K562 (cell line): ENCODE results near the gene PDE6D. TPM values are rescaled to one million over a fixed set of nuclear protein-coding genes. Genes with fewer than 3 reads are reported as not detected.

Experiments used
- ATAC-seq: fragments of 200-7000 bp; cut with Tn5 transposase; 3 replicates; pipeline ENCODE4 v1.9.1; 2020; ENCODE audit warnings: moderate library complexity
- BruUV-seq: library from RNA; stranded (reverse); fragments of 400-500 nt; replicated peaks from 2 replicates; lab custom pipeline; 2021; lab: Mats Ljungman, UMichigan
- CTCF ChIA-PET: fragments of 300-600 bp; formaldehyde crosslinking; extraction: SDS; loops from one replicate; lab custom pipeline; 2021; ENCODE audit warnings: low intra/inter-chr PET ratio; lab: Yijun Ruan, JAX
- POLR2A ChIA-PET: fragments of 300-600, 350-650 bp; sonication (Branson Sonifier 250); formaldehyde crosslinking; extraction: SDS; loops from one replicate; lab custom pipeline; 2021; ENCODE audit warnings: antibody characterized with exemption, inconsistent platforms; lab: Yijun Ruan, JAX
- DNase-seq, 4 experiments: peaks; one replicate each; pipeline versions ENCODE4 v3.0.0 to v3.0.0-alpha.2; 2011 to 2018; ENCODE audit warnings: low spot score in 3 of 4, mixed read lengths in 3 of 4; ENCODE audit errors: extremely low read depth in 1 of 4
- FAIRE-seq: peaks from 2 replicates; lab custom pipeline; 2011; peaks lifted over from hg19 to GRCh38; lab: Jason Lieb, UNC
- H2AFZ ChIP-seq: 2 replicates; pipeline ENCODE4 v1.6.0; 2011; ENCODE audit warnings: low read depth, low read length, control low read depth, inconsistent platforms
- H3K27ac ChIP-seq: fragments of 200-600 bp; 3 replicates; pipeline ENCODE4 v1.8.0; 2011; ENCODE audit warnings: low read depth, mild to moderate bottlenecking, control low read depth, inconsistent platforms, low read length, moderate library complexity, mixed read lengths; ENCODE audit errors: extremely low read depth
- H3K27me3 ChIP-seq, 2 experiments: fragments of 300-600 bp in 1 of 2; 2 replicates in 1 of 2; 3 replicates in 1 of 2; pipeline versions ENCODE4 v1.6.0 to v1.8.0; 2011; ENCODE audit warnings: inconsistent platforms in 2 of 2, low read length in 2 of 2, mild to moderate bottlenecking in 1 of 2, mixed read lengths in 1 of 2, moderate library complexity in 1 of 2; ENCODE audit not compliant: control insufficient read depth in 2 of 2, insufficient read depth in 2 of 2
- H3K36me3 ChIP-seq: fragments of 300-600 bp; 3 replicates; pipeline ENCODE4 v1.8.0; 2011; ENCODE audit warnings: mild to moderate bottlenecking, low read length, inconsistent platforms; ENCODE audit not compliant: control insufficient read depth, insufficient read depth
- H3K4me1 ChIP-seq, 2 experiments: fragments of 200-600 bp in 1 of 2; replicated peaks in 1 of 2; 2 replicates in 1 of 2; 3 replicates in 1 of 2; pipeline versions ENCODE4 v1.5.1 to v1.8.0; 2011; ENCODE audit warnings: inconsistent platforms in 2 of 2, low read length in 2 of 2, mild to moderate bottlenecking in 1 of 2, mixed read lengths in 1 of 2, moderate library complexity in 1 of 2; ENCODE audit not compliant: control insufficient read depth in 2 of 2, insufficient read depth in 2 of 2
- H3K4me2 ChIP-seq: 2 replicates; pipeline ENCODE4 v1.6.1; 2011; ENCODE audit warnings: low read length, control low read depth, inconsistent platforms, mixed read lengths; ENCODE audit not compliant: insufficient read depth
- H3K4me3 ChIP-seq: fragments of 200-600 bp; sonication (generic), shearing (Covaris generic); 2 replicates; pipeline ENCODE4 v1.5.1; 2016; ENCODE audit warnings: control low read depth, inconsistent platforms
- H3K79me2 ChIP-seq: fragments of 200-600 bp; 3 replicates; pipeline ENCODE4 v1.8.0; 2011; ENCODE audit warnings: low read length, inconsistent platforms; ENCODE audit not compliant: control insufficient read depth, insufficient read depth
- H3K9ac ChIP-seq, 2 experiments: 2 replicates each; pipeline versions ENCODE4 v1.6.0 to v1.6.1; 2011; ENCODE audit warnings: low read depth in 2 of 2, low read length in 2 of 2, control low read depth in 1 of 2, inconsistent platforms in 1 of 2, mild to moderate bottlenecking in 1 of 2, mixed read lengths in 1 of 2; ENCODE audit not compliant: insufficient read depth in 1 of 2
- H3K9me1 ChIP-seq: one replicate; pipeline ENCODE4 v1.6.0; 2011; ENCODE audit warnings: inconsistent platforms, mild to moderate bottlenecking, low read length, moderate library complexity; ENCODE audit not compliant: control insufficient read depth, insufficient read depth
- H3K9me3 ChIP-seq: replicated peaks from 2 replicates; pipeline ENCODE4 v1.5.1; 2011; ENCODE audit warnings: low read depth, low read length, inconsistent platforms; ENCODE audit not compliant: control insufficient read depth, insufficient read depth
- H4K20me1 ChIP-seq: replicated peaks from 2 replicates; pipeline ENCODE4 v1.6.1; 2011; ENCODE audit warnings: low read length, inconsistent platforms, mixed read lengths; ENCODE audit not compliant: control insufficient read depth, insufficient read depth
- HMG20B ChIP-seq: fragments of 250-450 bp; sonication (Bioruptor Pico); IDR thresholded peaks from 2 replicates; pipeline ENCODE4 v1.5.0; 2021; ENCODE audit warnings: mild to moderate bottlenecking
- HOXB6 ChIP-seq: fragments of 250-450 bp; sonication (Bioruptor Pico); IDR thresholded peaks from 2 replicates; pipeline ENCODE4 v1.5.1; 2022; ENCODE audit warnings: mild to moderate bottlenecking, borderline replicate concordance
- RHOXF2B ChIP-seq: fragments of 250-450 bp; sonication (Bioruptor Pico); conservative IDR thresholded peaks from 2 replicates; pipeline ENCODE4 v1.5.1; 2021
- SLC30A9 ChIP-seq: fragments of 250-450 bp; sonication (Bioruptor Pico); IDR thresholded peaks from 2 replicates; pipeline ENCODE4 v1.8.0; 2022; ENCODE audit warnings: mild to moderate bottlenecking, moderate library complexity
- TEAD2 ChIP-seq: fragments of 450-650 bp; IDR thresholded peaks from 2 replicates; pipeline ENCODE4 v1.6.1; 2016; ENCODE audit warnings: missing genetic modification characterization, control low read depth, missing compliant biosample characterization
- ZNF124 ChIP-seq: sonication (generic); formaldehyde crosslinking; IDR thresholded peaks from 2 replicates; pipeline ENCODE4 v1.8.1; 2022; ENCODE audit warnings: missing genetic modification reagents
- ZNF146 ChIP-seq: IDR thresholded peaks from one replicate; pipeline ENCODE4 v1.6.1; 2018; ENCODE audit warnings: missing compliant biosample characterization; ENCODE audit not compliant: unreplicated experiment
- ZNF551 ChIP-seq: fragments of 250-450 bp; sonication (Bioruptor Pico); IDR thresholded peaks from 2 replicates; pipeline ENCODE4 v1.5.0; 2021; ENCODE audit warnings: mild to moderate bottlenecking, moderate library complexity
- ZSCAN32 ChIP-seq: fragments of 450-650 bp; formaldehyde crosslinking; IDR thresholded peaks from 2 replicates; pipeline ENCODE4 v1.4.0; 2020; ENCODE audit warnings: mild to moderate bottlenecking, moderate library complexity
- WGBS: fragments of 100-300 bp; shearing (Covaris generic); methylation state at CpG from one replicate; pipeline ENCODE4 v1.1.6; 2016; ENCODE audit warnings: low coverage, mixed read lengths; ENCODE audit not compliant: insufficient coverage; ENCODE audit errors: missing lambda C conversion rate; 5-methylcytosine and 5-hydroxymethylcytosine counted together
- in situ Hi-C: fragments of 300-500 bp; cut with MboI; formaldehyde crosslinking; loops from 4 replicates; pipeline ENCODE4 v1.15.0; 2018; ENCODE audit warnings: inconsistent platforms, mixed read lengths
- intact Hi-C: fragments of 100-400 bp; cut with micrococcal nuclease; formaldehyde crosslinking; loops from 2 replicates; pipeline ENCODE4 v1.14.2; 2022
- polyA plus RNA-seq, 8 experiments: library from polyadenylated mRNA; depleted of rRNA in 4 of 8; stranded (reverse) in 5 of 8; unstranded in 3 of 8; fragments of >200 nt; fragmentation: Nextera tagmentation in 2 of 8; fragmentation: Illumina TruSeq in 1 of 8; extraction: Ambion mirVana in 2 of 8; extraction: Trizol in 1 of 8; gene quantifications; 2 replicates each; pipeline versions ENCODE4 v1.2.1 to v1.2.3, GENCODE V29; 2011 to 2014; ENCODE audit warnings: inconsistent platforms in 1 of 8, missing spikeins in 1 of 8
- total RNA-seq, 7 experiments: library from RNA; depleted of rRNA in 6 of 7; stranded (reverse); fragments of >200 nt in 6 of 7; fragmentation: Illumina TruSeq in 2 of 7; extraction: Trizol in 2 of 7; gene quantifications; 2 replicates each; pipeline versions ENCODE4 v1.2.1 to v1.2.3, GENCODE V29; 2011 to 2021; ENCODE audit warnings: low replicate concordance in 1 of 7
- TF ChIP-seq, protein P1 (sequence below): fragments of 250-450 bp; sonication (Bioruptor Pico); IDR thresholded peaks from 2 replicates; pipeline ENCODE4 v1.5.0; 2020; ENCODE audit warnings: mild to moderate bottlenecking, borderline replicate concordance
- TF ChIP-seq, protein P2 (sequence below): fragments of 250-450 bp; sonication (Bioruptor Pico); IDR thresholded peaks from 2 replicates; pipeline ENCODE4 v1.8.0; 2022; ENCODE audit warnings: inconsistent platforms, mild to moderate bottlenecking, moderate library complexity, borderline replicate concordance

PDE6D gene
- total and polyA plus RNA-seq, 9 of the 15 experiments (the other 6 are each of a cell fraction or from before 2014, with no cell fraction given): 0.65 to 11.6 (median 7.0) TPM

- peaks cover 3 to 4% of the 10 kb centered on the region in 2 experiments; a peak in 1 of 5 replicates for H3K27me3 ChIP-seq
- peaks cover 12 to 15% of the 10 kb centered on the region in 2 experiments; a peak in 4 of 5 replicates for H3K4me1 ChIP-seq
- H3K79me2 ChIP-seq: no peaks in the 10 kb centered on the region
- ChIA-PET CTCF (no interaction called here), POLR2A (no interaction called here)
- no peaks in the 10 kb centered on the region for H3K9me3 ChIP-seq
- H2AFZ ChIP-seq: no peak overlapping the region
- ATAC-seq (no peak), DNase-seq (no peak), FAIRE-seq (no peak)
- no peak overlapping the region for H3K9ac ChIP-seq
- in situ Hi-C loops: no loop called here
- no peak overlapping the region for H3K27ac ChIP-seq
- no peaks in the 10 kb centered on the region for H4K20me1 ChIP-seq
- no peaks in the 10 kb centered on the region for H3K9me1 ChIP-seq
- TF ChIP-seq TEAD2 (tag) (no peak), RHOXF2B (CRISPR knock-in tag) (no peak), ZNF146 (CRISPR knock-in tag) (no peak), ZSCAN32 (no peak), HOXB6 (no peak), HMG20B (CRISPR knock-in tag) (no peak), ZNF124 (CRISPR knock-in tag) (no peak), SLC30A9 (CRISPR knock-in tag) (no peak), ZNF551 (CRISPR knock-in tag) (no peak)
- TF ChIP-seq, protein P1, sequence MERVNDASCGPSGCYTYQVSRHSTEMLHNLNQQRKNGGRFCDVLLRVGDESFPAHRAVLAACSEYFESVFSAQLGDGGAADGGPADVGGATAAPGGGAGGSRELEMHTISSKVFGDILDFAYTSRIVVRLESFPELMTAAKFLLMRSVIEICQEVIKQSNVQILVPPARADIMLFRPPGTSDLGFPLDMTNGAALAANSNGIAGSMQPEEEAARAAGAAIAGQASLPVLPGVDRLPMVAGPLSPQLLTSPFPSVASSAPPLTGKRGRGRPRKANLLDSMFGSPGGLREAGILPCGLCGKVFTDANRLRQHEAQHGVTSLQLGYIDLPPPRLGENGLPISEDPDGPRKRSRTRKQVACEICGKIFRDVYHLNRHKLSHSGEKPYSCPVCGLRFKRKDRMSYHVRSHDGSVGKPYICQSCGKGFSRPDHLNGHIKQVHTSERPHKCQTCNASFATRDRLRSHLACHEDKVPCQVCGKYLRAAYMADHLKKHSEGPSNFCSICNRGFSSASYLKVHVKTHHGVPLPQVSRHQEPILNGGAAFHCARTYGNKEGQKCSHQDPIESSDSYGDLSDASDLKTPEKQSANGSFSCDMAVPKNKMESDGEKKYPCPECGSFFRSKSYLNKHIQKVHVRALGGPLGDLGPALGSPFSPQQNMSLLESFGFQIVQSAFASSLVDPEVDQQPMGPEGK (CRISPR knock-in tag): no peak
- TF ChIP-seq, protein P2, sequence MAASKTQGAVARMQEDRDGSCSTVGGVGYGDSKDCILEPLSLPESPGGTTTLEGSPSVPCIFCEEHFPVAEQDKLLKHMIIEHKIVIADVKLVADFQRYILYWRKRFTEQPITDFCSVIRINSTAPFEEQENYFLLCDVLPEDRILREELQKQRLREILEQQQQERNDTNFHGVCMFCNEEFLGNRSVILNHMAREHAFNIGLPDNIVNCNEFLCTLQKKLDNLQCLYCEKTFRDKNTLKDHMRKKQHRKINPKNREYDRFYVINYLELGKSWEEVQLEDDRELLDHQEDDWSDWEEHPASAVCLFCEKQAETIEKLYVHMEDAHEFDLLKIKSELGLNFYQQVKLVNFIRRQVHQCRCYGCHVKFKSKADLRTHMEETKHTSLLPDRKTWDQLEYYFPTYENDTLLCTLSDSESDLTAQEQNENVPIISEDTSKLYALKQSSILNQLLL (CRISPR knock-in tag): no peak
- no peaks in the 10 kb centered on the region for H3K36me3 ChIP-seq
- intact Hi-C loops: no loop called here
- H3K4me2 ChIP-seq: no peak overlapping the region
- WGBS: 51% methylated on average over 5 of the region's 7 CpGs
- no peak overlapping the region for H3K4me3 ChIP-seq
- BruUV-seq: no TSS peak
These were observed 60.6 kb downstream of the PDE6D start for GRCh38 chr2:231720292-231720986.
